Neural cell (in vitro differentiated cells): Measurements from ENCODE around the gene FRY. TPM values are rescaled to one million over a fixed set of nuclear protein-coding genes. Genes with fewer than 3 reads are reported as not detected.
"Not testable (repeated sequence)": the region's sequence is repeated elsewhere in the genome, so short reads cannot be mapped to it uniquely, and the experiment has no call there.

Experiments
- H2AFZ ChIP-seq: fragments of 200-600, 300-800 bp; sonication (generic), shearing (Covaris generic); 2 replicates; pipeline ENCODE4 v1.6.0; 2014; ENCODE audit warnings: low read depth, mild to moderate bottlenecking, antibody characterized with exemption, low read length, moderate library complexity
- H3F3A ChIP-seq: fragments of 200-600 bp; shearing (Covaris generic); 2 replicates; pipeline ENCODE4 v1.6.1; 2016; ENCODE audit warnings: mild to moderate bottlenecking, moderate library complexity, mixed read lengths, antibody characterized with exemption, low read length; ENCODE audit not compliant: insufficient read depth, poor library complexity, severe bottlenecking
- H3K27ac ChIP-seq: fragments of 200-600, 300-800 bp; sonication (generic), shearing (Covaris generic); 2 replicates; pipeline ENCODE4 v1.5.1; 2014; ENCODE audit warnings: mild to moderate bottlenecking, low read length, moderate library complexity
- H3K27me3 ChIP-seq: fragments of 300-800, 200-600 bp; sonication (generic), shearing (Covaris generic); 2 replicates; pipeline ENCODE4 v1.6.0; 2014; ENCODE audit warnings: mild to moderate bottlenecking, low read depth, low read length, moderate library complexity; ENCODE audit not compliant: insufficient read depth
- H3K36me3 ChIP-seq: fragments of 300-800, 200-600 bp; sonication (generic), shearing (Covaris generic); 2 replicates; pipeline ENCODE4 v1.5.1; 2014; ENCODE audit warnings: mild to moderate bottlenecking, antibody characterized with exemption, low read length, moderate library complexity; ENCODE audit not compliant: insufficient read depth
- H3K4me2 ChIP-seq: fragments of 300-800, 200-600 bp; sonication (generic), shearing (Covaris generic); 2 replicates; pipeline ENCODE4 v1.6.0; 2014; ENCODE audit warnings: mild to moderate bottlenecking, low read length
- H3K4me3 ChIP-seq: fragments of 300-800, 200-600 bp; sonication (generic), shearing (Covaris generic); 2 replicates; pipeline ENCODE4 v1.5.1; 2014; ENCODE audit warnings: mild to moderate bottlenecking, low read length, moderate library complexity
- H3K79me2 ChIP-seq: fragments of 200-600 bp; shearing (Covaris generic); replicated peaks from 2 replicates; pipeline ENCODE4 v1.6.0; 2014; ENCODE audit warnings: mild to moderate bottlenecking, low read length, moderate library complexity; ENCODE audit not compliant: insufficient read depth
- H3K9ac ChIP-seq: fragments of 300-800, 200-600 bp; sonication (generic), shearing (Covaris generic); 2 replicates; pipeline ENCODE4 v1.6.1; 2016; ENCODE audit warnings: mild to moderate bottlenecking, low read length, mixed read lengths
- H3K9me2 ChIP-seq: fragments of 200-600 bp; shearing (Covaris generic); 2 replicates; pipeline ENCODE4 v1.6.1; 2016; ENCODE audit warnings: mild to moderate bottlenecking, low read length, mixed read lengths; ENCODE audit not compliant: insufficient read depth
- H3K9me3 ChIP-seq: fragments of 200-600, 300-800 bp; sonication (generic), shearing (Covaris generic); 2 replicates; pipeline ENCODE4 v1.6.1; 2016; ENCODE audit warnings: mild to moderate bottlenecking, mixed run types, low read length, moderate library complexity, mixed read lengths
- H4K20me1 ChIP-seq: fragments of 200-600 bp; shearing (Covaris generic); 2 replicates; pipeline ENCODE4 v1.6.1; 2016; ENCODE audit warnings: mild to moderate bottlenecking, mixed run types; ENCODE audit not compliant: insufficient read depth
- EP300 ChIP-seq: fragments of 450-650 bp; conservative IDR thresholded peaks from 2 replicates; pipeline ENCODE4 v1.6.1; 2014; ENCODE audit warnings: antibody characterized with exemption, mild to moderate bottlenecking, moderate library complexity; ENCODE audit not compliant: poor library complexity, severe bottlenecking
- EZH2 ChIP-seq: fragments of 200-600, 300-800 bp; shearing (Covaris generic), sonication (generic); IDR thresholded peaks from 2 replicates; pipeline ENCODE4 v1.6.1; 2014; ENCODE audit warnings: antibody characterized with exemption, low read length, borderline replicate concordance, mild to moderate bottlenecking; ENCODE audit not compliant: insufficient read depth, poor library complexity, severe bottlenecking
- MXI1 ChIP-seq: fragments of 450-650 bp; conservative IDR thresholded peaks from 2 replicates; pipeline ENCODE4 v1.6.1; 2014; ENCODE audit warnings: antibody characterized with exemption, mild to moderate bottlenecking; ENCODE audit not compliant: poor library complexity, severe bottlenecking
- POLR2AphosphoS5 ChIP-seq: IDR thresholded peaks from 2 replicates; pipeline ENCODE4 v1.6.1; 2012
- RAD21 ChIP-seq: fragments of 450-650 bp; conservative IDR thresholded peaks from 2 replicates; pipeline ENCODE4 v1.6.1; 2014; ENCODE audit warnings: antibody characterized with exemption, mild to moderate bottlenecking, moderate library complexity
- SMC3 ChIP-seq: fragments of 450-650 bp; conservative IDR thresholded peaks from 2 replicates; pipeline ENCODE4 v1.6.1; 2014; ENCODE audit warnings: antibody characterized with exemption, mild to moderate bottlenecking, moderate library complexity; ENCODE audit not compliant: poor library complexity
- TAF1 ChIP-seq: IDR thresholded peaks from 2 replicates; pipeline ENCODE4 v1.6.1; 2012; ENCODE audit warnings: low read depth
- polyA plus RNA-seq: library from polyadenylated mRNA; depleted of rRNA; stranded (reverse); fragments of >200 nt; gene quantifications from 2 replicates; pipeline ENCODE4 v1.2.3, GENCODE V29; 2014
- TF ChIP-seq, protein P1 (sequence below): IDR thresholded peaks from 2 replicates; pipeline ENCODE4 v1.6.1; 2012; ENCODE audit warnings: borderline replicate concordance
- TF ChIP-seq, protein P2 (sequence below): fragments of 450-650 bp; IDR thresholded peaks from 2 replicates; pipeline ENCODE4 v1.5.1; 2014; ENCODE audit warnings: antibody characterized with exemption, mild to moderate bottlenecking, moderate library complexity; ENCODE audit not compliant: poor library complexity, severe bottlenecking

The FRY gene
- polyA plus RNA-seq, 1 donor from 2014 or later, result 49.3 TPM

DNA sequence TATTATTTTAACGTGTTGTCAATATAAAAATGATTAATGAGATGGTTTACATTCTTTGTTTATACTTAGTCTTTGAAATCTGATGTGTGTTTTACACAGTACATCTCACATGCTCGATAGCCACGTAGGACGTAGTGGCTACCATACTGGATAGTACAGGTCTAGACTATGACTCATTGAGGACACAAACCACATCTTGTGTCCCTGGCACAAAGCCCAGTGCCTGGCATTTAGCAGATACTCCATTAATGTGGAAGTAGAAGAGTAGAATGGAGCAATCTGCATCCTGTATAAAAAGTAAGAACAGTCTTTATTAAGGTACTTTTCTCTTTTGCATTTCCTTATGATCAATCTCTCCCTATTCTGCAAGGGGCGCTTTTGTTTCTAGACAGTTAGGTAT is 49.0 kb upstream of the FRY start:
- Histone ChIP-seq H3K9me3 (no peaks in the 10 kb centered on the region), H2AFZ (no peak overlapping the region), H3K9me2 (no peaks in the 10 kb centered on the region), H3F3A (no peaks in the 10 kb centered on the region), H3K9ac (no peak overlapping the region), H3K36me3 (no peaks in the 10 kb centered on the region), H3K27me3 (no peaks in the 10 kb centered on the region), H3K79me2 (no peaks in the 10 kb centered on the region), H3K27ac (no peak overlapping the region), H4K20me1 (no peaks in the 10 kb centered on the region), H3K4me2 (no peak overlapping the region), H3K4me3 (no peak overlapping the region)
- TF ChIP-seq, protein P1, sequence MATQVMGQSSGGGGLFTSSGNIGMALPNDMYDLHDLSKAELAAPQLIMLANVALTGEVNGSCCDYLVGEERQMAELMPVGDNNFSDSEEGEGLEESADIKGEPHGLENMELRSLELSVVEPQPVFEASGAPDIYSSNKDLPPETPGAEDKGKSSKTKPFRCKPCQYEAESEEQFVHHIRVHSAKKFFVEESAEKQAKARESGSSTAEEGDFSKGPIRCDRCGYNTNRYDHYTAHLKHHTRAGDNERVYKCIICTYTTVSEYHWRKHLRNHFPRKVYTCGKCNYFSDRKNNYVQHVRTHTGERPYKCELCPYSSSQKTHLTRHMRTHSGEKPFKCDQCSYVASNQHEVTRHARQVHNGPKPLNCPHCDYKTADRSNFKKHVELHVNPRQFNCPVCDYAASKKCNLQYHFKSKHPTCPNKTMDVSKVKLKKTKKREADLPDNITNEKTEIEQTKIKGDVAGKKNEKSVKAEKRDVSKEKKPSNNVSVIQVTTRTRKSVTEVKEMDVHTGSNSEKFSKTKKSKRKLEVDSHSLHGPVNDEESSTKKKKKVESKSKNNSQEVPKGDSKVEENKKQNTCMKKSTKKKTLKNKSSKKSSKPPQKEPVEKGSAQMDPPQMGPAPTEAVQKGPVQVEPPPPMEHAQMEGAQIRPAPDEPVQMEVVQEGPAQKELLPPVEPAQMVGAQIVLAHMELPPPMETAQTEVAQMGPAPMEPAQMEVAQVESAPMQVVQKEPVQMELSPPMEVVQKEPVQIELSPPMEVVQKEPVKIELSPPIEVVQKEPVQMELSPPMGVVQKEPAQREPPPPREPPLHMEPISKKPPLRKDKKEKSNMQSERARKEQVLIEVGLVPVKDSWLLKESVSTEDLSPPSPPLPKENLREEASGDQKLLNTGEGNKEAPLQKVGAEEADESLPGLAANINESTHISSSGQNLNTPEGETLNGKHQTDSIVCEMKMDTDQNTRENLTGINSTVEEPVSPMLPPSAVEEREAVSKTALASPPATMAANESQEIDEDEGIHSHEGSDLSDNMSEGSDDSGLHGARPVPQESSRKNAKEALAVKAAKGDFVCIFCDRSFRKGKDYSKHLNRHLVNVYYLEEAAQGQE, result no peak
- TF ChIP-seq SMC3, result no peak
- no peak for TF ChIP-seq TAF1
- TF ChIP-seq MXI1, result no peak
- TF ChIP-seq, protein P2, sequence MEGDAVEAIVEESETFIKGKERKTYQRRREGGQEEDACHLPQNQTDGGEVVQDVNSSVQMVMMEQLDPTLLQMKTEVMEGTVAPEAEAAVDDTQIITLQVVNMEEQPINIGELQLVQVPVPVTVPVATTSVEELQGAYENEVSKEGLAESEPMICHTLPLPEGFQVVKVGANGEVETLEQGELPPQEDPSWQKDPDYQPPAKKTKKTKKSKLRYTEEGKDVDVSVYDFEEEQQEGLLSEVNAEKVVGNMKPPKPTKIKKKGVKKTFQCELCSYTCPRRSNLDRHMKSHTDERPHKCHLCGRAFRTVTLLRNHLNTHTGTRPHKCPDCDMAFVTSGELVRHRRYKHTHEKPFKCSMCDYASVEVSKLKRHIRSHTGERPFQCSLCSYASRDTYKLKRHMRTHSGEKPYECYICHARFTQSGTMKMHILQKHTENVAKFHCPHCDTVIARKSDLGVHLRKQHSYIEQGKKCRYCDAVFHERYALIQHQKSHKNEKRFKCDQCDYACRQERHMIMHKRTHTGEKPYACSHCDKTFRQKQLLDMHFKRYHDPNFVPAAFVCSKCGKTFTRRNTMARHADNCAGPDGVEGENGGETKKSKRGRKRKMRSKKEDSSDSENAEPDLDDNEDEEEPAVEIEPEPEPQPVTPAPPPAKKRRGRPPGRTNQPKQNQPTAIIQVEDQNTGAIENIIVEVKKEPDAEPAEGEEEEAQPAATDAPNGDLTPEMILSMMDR, result no peak
- TF ChIP-seq RAD21, result no peak
- no peak for TF ChIP-seq EP300
- TF ChIP-seq POLR2AphosphoS5, result no peak
- no peak for TF ChIP-seq EZH2

DNA sequence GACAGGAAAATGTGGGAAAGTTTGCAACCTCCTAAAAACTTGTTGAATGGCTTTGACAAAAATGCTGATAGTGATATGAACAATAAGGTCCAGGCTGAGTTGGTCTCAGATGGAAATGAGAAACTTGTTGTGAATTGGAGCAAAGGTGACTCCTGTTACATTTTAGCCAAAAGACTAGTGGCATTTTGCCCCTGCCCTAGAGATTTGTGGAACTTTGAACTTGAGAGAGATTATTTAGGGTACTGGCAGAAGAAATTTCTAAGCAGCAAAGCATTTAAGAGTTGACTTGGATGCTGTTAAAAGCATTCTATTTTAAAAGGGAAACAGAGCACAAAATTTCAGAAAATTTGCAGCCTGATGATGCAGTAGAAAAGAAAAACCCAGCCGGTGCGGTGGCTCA is 47.9 kb upstream of the FRY start:
- not testable (repeated sequence) for H3F3A ChIP-seq, H2AFZ ChIP-seq, H3K27ac ChIP-seq

DNA sequence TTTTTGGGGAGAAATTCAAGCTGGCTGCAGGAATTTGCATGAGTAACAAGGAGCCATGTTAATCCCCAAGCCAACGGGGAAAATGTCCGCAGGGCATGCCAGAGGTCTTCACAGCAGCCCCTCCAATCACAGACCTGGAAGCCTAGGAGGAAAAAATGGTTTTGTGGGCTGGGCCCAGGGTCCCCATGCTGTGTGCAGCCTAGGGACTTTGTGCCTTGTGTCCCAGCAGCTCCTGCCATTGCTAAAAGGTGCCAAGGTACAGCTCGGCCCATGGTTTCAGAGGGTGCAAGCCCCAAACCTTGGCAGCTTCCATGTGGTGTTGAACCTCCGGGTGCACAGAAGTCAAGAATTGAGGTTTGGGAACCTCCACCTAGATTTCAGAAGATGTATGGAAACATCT is 47.2 kb upstream of the FRY start:
- not testable (repeated sequence) for H3K9ac ChIP-seq, H3K79me2 ChIP-seq, H3K4me2 ChIP-seq, H3K36me3 ChIP-seq, H3K9me3 ChIP-seq, H3K27ac ChIP-seq, H3K27me3 ChIP-seq, H3F3A ChIP-seq, H4K20me1 ChIP-seq, H3K4me3 ChIP-seq, H2AFZ ChIP-seq, H3K9me2 ChIP-seq

More for the DNA sequence above, 47.9 kb upstream of the FRY start:
- not testable (repeated sequence) for H3K79me2 ChIP-seq, H3K4me2 ChIP-seq, H3K9ac ChIP-seq, H3K9me3 ChIP-seq, H3K9me2 ChIP-seq, H3K27me3 ChIP-seq, H4K20me1 ChIP-seq, H3K36me3 ChIP-seq, H3K4me3 ChIP-seq
